Measurements from ENCODE around the gene CPEB3.

The CPEB3 gene

DNA sequence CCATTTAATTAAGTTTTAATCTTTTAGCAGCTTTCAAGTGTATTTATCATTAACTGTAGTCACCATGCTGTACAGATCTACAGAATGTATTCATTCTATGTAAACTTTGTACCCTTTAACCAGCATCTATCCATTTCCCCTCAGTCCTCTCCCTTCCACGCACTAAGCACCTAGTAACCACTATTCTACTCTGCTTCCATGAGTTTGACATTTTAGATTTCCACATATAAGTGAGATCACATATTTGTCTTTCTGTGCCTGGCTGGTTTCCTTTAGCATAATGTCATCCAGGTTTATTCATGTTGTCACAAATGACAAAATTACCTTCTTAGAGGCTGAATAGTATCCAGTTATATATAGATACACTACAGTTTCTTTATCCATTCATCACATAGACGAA lies 287.6 kb downstream of the CPEB3 start:
- no peak overlapping the region for H3K27ac ChIP-seq
- TF ChIP-seq, protein P1, sequence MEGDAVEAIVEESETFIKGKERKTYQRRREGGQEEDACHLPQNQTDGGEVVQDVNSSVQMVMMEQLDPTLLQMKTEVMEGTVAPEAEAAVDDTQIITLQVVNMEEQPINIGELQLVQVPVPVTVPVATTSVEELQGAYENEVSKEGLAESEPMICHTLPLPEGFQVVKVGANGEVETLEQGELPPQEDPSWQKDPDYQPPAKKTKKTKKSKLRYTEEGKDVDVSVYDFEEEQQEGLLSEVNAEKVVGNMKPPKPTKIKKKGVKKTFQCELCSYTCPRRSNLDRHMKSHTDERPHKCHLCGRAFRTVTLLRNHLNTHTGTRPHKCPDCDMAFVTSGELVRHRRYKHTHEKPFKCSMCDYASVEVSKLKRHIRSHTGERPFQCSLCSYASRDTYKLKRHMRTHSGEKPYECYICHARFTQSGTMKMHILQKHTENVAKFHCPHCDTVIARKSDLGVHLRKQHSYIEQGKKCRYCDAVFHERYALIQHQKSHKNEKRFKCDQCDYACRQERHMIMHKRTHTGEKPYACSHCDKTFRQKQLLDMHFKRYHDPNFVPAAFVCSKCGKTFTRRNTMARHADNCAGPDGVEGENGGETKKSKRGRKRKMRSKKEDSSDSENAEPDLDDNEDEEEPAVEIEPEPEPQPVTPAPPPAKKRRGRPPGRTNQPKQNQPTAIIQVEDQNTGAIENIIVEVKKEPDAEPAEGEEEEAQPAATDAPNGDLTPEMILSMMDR (conservative IDR thresholded peaks at IDR 0.05), result no peak
- no peak for TF ChIP-seq ZFX (IDR thresholded peaks at IDR 0.05)

DNA sequence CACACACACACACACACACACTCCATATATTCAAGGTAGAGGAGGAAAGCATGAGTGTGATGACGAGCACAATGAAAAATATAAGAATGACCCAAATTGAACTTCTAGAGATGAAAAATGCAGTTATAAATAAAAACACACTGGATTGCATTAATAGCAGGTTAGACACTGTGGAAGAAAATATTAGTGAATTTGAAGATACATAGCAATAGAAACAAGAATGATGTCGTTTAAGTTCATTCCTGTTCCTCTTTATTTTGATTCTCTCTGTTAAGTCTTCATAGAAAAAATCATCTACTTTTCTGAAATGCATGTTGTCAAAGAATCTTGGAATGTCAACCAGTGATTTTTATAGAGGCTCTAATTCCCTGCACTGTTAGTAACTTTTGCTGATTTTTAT lies 288.9 kb downstream of the CPEB3 start:
- H3K27ac ChIP-seq, result no peak overlapping the region
- TF ChIP-seq ZFX (IDR thresholded peaks at IDR 0.05), result no peak
- TF ChIP-seq, protein P1 (conservative IDR thresholded peaks at IDR 0.05), result no peak

DNA sequence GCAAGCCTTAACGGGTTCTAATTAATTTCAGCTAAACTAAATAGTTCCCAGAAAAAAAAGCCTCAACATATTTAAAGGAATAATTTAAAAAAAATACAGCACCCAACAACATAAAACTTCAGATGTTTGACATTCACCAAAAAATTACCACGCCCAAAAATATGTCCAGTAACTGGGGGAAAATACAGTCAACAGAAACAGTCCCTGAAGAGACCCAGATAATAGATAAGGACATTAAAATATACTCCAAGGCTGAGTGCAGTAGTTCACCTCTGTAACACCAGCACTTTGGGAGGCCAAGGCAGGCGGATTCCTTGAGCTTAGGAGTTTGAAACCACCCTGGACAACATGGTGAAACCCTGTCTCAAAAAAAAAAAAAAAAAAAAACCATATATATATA lies 289.3 kb downstream of the CPEB3 start:
- H3K27ac ChIP-seq, result no peak overlapping the region
- TF ChIP-seq, protein P1 (conservative IDR thresholded peaks at IDR 0.05), result no peak
- TF ChIP-seq ZFX (IDR thresholded peaks at IDR 0.05), result no peak
